Activated CD8-positive, alpha-beta memory T cell treated with anti-CD3 and anti-CD28 coated beads for 36 hours (primary cell): ENCODE results near the gene RELB. TPM values are rescaled to one million over a fixed set of nuclear protein-coding genes. Genes with fewer than 3 reads are reported as not detected.

Source experiments
- CTCF ChIA-PET: fragments of 350-600 bp; sonication (Branson Sonifier 250); formaldehyde crosslinking; loops from one replicate; lab custom pipeline; 2021; ENCODE audit warnings: antibody characterized with exemption; lab: Charles Lee
- POLR2A ChIA-PET: fragments of 350-600 bp; sonication (Branson Sonifier 250); formaldehyde crosslinking; loops from one replicate; lab custom pipeline; 2021; ENCODE audit warnings: antibody characterized with exemption; lab: Charles Lee
- total RNA-seq, 2 experiments: library from RNA; stranded (reverse); gene quantifications; one replicate each; pipeline ENCODE4 v1.2.3, GENCODE V29; 2021

RELB gene
- total RNA-seq, 2 experiments from 2014 or later = 48.5 to 51.6 TPM

DNA sequence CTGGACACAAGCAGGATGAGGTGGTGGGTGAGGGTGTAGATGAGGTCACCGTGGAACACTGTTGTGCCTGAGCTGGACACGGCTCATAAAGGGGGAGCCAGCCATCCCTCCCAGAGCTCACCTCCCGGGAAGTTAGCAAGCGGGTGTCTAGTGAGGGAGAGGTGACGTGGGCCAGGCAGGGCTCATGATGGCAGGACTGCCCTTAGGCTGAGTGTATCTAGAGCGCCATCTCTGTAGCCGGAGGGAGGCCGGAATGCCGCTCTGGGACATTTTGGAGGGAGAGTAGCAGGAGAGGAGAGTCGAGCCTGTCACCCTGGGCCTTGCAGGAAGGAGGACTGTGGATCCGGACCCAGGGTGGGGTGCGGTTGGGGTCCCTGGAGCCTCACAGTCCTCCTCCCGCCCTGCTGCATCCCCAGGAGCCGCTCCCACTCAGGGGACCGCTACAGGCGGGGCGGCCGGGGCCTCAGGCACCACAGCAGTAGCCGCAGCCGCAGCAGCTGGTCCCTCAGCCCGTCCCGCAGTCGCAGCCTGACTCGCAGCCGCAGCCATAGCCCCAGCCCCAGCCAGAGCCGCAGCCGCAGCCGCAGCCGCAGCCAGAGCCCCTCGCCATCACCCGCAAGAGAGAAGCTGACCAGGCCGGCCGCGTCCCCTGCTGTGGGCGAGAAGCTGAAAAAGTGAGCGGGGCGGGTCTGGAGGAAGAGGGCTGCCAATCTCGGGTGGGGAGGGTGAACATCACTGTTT is 65.8 kb downstream of the RELB start:
- ChIA-PET POLR2A (no interaction called here), CTCF (interaction anchor here (0.6 to 1.9 kb wide), 2 partner anchors 8 to 13 kb away, joined by 3 to 5 read pairs; no protein-coding TSS in a partner anchor)

DNA sequence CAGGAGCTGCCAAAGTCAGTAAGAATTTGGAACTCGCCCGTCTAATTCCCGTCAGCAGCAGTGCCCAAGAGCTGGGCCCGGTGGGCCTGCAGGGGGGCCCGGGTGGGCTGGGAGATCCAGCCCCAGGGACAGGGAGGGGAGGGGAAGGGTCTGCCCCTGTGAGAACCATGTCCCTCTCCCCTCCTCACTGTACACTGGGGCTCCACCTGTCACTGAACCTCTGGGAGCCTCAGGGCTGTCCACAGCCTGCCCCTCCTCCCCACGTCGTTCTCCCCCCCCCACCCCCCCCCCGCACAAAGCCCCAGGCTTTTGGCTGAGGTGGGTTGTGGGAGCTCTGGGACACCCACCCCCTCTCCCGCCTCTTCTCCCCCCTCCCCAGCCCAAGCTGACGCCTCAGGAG is 66.8 kb downstream of the RELB start:
- ChIA-PET CTCF (interaction anchor here (1.1 to 1.9 kb wide), 2 partner anchors 8 to 23 kb away, joined by 3 to 5 read pairs; no protein-coding TSS in a partner anchor), POLR2A (no interaction called here)

DNA sequence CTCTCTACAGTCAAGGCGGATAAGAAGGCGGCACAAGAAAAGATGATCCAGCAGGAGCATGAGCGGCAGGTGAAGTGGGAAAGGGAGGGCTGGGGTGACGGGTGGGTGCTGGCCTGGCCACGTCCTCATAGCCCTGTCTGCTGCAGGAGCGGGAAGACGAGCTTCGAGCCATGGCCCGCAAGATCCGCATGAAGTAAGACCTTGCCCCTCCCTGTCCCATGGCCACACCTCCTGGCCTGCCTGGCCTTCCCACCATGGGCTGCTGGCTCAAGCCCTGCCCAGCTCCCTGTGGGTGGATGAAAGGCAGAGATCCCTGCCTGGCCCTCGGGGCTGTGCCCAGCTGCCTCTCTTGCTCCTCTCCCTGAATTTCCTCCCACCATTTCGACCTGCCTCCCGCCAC is 67.8 kb downstream of the RELB start:
- ChIA-PET POLR2A (no interaction called here), CTCF (interaction anchor here (1.9 kb wide), 1 partner anchor 9 kb away, joined by 5 read pairs; no protein-coding TSS in a partner anchor)

DNA sequence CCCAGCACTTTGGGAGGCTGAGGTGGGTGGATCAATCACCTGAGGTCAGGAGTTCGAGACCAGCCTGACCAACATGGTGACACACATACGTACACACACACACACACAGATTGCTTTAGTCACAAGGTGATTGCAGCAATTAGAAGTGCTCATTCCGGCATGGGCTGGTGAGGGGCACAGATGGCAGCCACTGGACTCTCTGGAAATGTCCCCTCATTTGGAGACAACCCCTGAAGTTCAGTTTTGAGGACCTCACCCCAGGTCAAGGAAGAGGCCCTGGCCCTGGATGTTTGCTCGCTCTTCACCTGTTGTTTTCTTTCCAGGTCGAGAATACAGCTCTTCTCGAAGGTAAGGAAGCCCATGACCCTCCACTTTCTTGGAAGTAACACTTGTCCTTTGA is 69.0 kb downstream of the RELB start:
- POLR2A ChIA-PET = no interaction called here
- CTCF ChIA-PET = no interaction called here

DNA sequence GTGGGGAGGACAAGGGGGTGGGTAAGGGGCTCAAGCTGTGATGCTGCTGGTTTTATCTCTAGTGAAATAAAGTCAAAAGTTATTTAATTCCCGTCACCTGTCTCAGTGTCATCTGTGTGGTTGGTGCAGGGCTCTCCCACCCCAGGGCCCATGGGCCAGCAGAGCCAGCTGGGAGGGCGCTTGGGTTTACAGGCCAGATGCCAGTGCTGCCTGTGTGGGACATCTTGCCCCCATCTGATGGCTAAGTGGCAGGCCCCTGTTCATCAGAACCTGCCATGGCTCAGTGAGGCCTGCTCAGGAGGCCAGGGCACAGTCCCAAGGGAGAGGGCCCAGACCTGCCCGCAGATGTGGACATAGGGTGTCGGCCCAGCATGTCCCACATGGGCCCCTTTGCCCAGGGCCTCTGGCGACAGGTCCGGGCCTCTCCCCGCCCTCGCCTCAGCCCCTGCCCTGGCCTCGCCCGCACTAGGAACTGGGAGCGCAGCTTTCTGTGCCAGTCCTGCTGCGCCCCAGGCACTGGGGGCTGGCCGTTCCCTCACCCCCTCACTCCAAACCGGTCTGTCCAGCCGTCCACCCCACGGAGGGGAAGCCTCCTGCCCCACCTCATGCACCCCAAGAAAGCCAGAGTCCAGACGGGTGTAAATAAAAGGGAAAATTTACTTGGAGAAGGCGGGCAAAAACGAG is 69.7 kb downstream of the RELB start:
- ChIA-PET POLR2A (no interaction called here), CTCF (no interaction called here)

DNA sequence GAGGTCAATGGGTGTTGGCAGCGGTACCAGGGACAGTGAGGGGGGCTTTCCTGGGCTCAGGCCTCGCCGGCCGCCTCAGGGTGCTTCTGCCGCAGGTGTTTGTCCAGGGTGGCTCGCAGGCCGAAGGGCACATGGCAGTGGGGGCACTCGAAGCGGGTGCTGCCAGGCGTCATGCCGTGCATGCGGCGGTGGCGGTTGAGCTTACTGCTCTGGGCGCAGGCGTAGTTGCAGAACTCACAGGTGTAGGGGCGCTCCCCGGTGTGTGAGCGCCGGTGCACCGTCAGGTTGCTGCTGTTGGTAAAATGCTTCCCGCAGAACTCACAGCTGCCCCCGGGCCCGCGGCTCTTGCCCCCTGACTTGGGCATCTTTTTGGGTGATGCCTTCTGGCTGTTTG is 70.3 kb downstream of the RELB start:
- ChIA-PET POLR2A (no interaction called here), CTCF (no interaction called here)

DNA sequence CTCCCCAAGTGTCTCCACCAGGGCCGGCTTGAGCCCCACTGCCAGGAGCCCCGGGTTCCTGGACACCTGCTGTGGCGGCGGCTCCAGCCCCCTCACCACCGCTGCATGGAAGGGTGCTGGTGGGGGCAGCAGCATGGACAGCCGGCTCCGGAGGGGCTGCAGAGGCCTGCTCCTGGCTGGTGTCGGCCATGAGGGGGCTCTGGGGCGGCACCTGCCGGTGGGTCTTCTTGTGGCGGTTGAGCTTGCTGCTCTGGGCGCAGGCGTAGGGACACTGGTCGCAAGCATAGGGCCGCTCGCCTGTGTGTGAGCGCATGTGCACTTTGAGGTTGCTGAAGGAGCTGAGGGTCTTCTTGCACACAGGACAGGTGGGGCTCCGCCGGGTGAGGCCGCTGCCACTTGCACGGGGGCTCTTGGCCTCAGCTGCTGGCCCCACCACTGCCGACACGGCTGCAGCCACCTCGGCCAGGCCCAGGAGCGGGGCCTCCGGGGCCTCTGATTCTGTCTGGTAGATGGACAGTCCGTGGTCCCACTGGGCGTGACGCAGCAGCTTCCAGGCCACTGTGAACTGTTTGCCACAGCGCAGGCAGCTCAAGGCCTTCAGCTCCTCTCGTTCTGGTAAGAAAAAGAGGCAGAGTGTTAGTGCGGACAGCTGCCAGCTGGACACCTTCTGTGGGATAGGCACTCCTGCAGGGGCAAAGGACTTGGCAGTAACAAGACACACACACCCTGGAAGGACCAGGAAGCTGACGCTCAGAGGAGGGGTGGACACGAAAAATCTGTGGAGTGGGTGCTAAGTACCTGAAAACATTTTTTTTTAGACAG is 70.9 kb downstream of the RELB start:
- ChIA-PET POLR2A (no interaction called here), CTCF (interaction anchor here (0.6 kb wide), 1 partner anchor 12 kb away, joined by 3 read pairs; no protein-coding TSS in a partner anchor)

DNA sequence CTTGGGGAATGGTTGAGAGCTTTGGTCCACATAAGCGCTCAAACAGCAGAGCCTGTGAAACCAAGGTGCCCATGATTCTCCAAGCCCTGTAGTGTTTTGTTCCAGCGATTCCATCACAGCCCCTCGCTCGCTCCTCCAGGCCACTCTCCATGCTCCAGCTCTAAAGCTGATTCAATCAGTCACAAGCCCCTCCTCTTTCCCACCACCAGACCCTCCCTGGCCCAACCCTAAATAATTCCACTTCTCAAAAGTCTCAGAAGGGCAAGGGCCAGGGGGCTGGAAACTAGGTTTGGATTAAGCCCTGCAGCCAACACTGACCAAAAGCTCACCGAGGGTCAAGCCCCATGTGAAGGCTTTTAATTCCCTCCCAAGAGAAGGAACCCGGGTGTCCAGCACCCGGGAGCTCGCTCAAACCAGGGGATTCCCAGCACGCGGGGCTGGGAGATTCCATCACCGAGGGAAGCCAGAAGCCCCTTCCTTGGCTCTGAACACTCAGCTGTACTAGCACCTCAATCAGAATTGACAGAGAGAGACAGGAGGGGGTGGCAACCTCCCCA is 73.6 kb downstream of the RELB start:
- POLR2A ChIA-PET = interaction anchor here (0.6 to 1.2 kb wide), 4 partner anchors 10 to 233 kb away, joined by 3 to 4 read pairs (median 3); no protein-coding TSS in a partner anchor
- CTCF ChIA-PET = interaction anchor here (0.7 to 1.9 kb wide), 3 partner anchors 17 to 113 kb away, joined by 3 to 6 read pairs (median 3); no protein-coding TSS in a partner anchor

DNA sequence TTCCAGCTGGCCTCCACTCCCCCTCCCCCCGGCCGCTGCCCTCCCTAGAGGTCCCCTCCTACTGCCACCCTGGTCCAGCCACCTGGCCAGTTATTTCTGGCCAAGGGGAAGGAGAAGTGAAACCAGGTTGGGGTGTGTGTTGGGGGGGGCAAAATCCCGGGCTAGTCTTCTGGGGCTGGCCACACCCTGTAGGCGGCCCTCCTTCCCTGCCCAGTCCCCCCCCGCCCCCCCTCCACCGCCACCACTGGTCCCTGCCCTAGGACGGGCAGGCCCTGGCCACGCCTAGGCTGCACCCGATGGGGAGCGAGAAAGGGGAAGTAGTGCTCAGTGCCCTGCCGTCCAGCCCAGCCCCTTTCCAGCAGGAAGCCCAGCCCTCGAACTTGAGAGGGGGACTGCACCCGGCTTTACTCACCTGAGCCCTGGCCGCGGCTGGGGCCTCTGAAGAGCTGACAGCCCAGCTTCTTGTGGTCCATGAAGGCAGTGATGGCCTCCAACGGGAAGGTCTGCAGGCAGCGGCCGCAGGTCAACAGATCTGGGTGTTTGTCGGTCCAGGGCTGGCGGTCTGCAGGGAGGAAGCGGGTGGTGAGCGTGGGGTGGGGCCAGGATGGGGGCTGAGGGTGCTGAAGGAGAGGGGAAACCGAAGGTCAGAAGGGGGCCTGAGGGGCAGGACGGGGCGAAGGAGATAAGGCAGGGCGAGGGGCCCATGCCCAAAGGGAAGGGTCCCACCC is 74.2 kb downstream of the RELB start:
- POLR2A ChIA-PET = interaction anchor here (0.6 to 1.2 kb wide), 5 partner anchors 11 to 165 kb away, joined by 3 to 4 read pairs (median 3); no protein-coding TSS in a partner anchor
- CTCF ChIA-PET = interaction anchor here (1.0 to 1.9 kb wide), 2 partner anchors 17 to 112 kb away, joined by 3 to 6 read pairs; no protein-coding TSS in a partner anchor

DNA sequence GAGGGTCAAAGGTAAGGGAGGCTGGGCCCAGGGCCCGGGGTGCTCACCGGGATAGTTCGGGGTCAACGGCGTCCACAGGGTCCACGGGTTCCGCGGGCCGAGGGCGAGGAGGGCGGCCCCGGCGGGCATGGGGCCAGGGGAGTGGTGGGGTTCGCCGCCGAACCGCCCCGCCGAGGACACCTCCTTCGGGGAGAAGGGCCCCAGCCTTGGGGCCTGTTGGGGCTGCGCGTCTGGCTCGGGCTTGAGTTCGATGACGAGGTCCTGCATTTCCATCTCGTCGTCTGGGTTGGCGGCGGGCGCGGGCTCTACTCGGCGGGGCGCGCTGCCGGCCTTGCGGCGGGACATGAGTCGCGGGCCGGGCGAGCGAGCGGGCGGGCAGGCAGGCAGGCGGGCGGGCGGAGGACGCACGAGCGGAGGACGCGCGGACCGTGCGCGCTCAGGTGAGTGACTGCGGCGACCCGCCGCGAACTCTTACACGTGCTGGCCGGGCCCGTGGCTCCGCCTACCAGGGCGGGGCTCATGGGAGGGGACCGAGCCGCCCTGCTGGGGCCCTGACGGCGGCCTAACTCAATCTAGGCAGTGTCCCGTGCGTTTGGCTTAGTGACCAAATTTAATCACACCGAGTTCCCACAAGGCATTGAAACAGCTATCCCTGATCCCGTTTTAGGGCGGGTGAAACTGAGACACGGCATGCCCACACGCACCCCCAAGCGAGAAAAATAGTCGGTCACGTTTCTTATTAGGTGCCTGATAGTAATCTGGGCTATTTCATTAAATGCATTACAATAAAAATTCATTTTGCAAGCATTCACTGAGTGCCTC is 75.0 kb downstream of the RELB start, which contains the start of gene ZNF296:
TSS of gene ZNF296 (minus strand) at position 450 of the 822 bp plus-strand sequence. CDS start at position 345, 105 bp downstream.
- POLR2A ChIA-PET = interaction anchor here (0.6 to 1.2 kb wide), 5 partner anchors 13 to 164 kb away, joined by 3 to 4 read pairs (median 3); partner anchors contain the start of gene PPP1R37
- CTCF ChIA-PET = interaction anchor here (1.0 to 1.9 kb wide), 3 partner anchors 11 to 111 kb away, joined by 3 to 6 read pairs (median 4); no protein-coding TSS in a partner anchor

DNA sequence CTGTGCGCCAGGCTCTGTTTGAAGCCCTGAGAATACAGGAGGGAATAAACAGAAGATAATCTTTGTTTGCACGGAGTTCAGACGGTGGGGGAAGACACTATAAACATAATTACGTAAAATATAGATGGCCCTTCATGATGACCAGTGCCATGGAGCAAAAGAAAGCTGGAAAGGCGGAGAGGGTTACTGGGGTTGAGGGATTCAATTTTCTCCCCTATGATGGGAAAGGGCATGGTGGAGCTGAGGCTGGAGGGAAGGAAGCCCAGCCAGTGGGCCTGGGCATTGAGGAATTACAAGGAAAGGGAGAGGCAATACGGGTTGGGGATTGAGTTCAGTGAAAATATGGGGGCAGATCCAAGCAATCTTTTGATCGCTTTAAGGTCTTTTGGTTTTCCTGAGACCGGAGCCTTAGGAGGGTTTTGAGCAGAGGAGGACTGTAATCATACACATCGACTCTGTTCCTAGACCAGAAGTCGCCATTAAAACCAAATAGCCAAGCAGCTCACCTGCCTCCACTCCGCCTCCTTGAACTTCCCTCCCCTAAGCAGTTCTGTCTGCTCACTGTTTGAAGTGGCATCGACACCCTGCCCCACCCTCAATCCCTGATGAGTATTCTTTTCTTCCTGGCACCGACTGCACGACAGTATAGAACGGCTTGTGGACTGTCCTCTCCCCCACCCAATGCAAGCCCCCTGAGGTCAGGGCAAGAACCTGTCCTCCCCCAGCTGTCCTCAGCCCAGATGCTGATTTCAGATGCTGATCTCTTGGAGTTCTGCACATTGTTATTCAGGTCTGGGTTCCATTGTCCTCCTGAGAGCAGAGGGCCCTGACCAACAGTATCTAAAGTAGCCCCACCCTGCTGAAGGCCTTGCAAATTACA is 75.8 kb downstream of the RELB start:
- POLR2A ChIA-PET = interaction anchor here (0.8 to 1.0 kb wide), 2 partner anchors 15 to 38 kb away, joined by 3 to 6 read pairs; partner anchors contain the start of gene PPP1R37
- CTCF ChIA-PET = interaction anchor here (1.0 to 1.7 kb wide), 2 partner anchors 11 to 17 kb away, joined by 3 to 4 read pairs; no protein-coding TSS in a partner anchor

DNA sequence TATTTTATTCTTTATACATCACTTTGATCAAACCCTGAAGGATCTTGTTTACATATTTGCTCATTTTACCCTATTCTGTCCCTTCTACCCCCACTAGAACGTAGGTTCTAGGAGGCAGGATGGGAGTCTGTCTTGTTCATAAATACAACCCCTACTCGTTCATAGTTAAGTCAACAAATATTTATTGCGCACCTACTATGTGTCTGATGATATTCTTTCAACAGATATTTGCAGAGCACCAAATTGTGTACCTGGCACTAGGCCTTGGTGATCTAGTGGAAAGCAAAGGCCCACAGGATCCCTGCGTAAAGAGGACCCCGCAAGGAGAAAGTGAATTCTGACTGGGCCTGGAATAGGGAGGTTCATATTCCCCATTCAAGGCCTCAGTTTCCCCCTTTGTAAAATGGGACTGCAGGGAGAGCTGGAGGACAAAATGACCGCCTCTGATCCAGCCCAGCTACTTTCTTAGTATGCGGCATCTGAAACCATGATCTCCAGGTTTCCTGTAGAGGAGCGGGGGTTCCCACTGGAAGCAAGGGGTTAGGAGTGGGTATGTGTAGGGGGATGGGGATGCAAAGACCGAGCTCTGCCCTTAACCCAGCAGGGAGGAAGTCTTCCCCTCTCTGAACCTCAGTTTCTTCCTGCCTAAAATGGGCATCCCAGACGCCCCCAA is 77.3 kb downstream of the RELB start:
- ChIA-PET CTCF (interaction anchor here (0.5 to 2.4 kb wide), 9 partner anchors 9 to 128 kb away, joined by 3 to 11 read pairs (median 4); partner anchors contain the start of gene PPP1R37), POLR2A (interaction anchor here (0.7 to 1.4 kb wide), 3 partner anchors 9 to 74 kb away, joined by 4 to 6 read pairs (median 4); partner anchors contain the start of gene CLASRP)

DNA sequence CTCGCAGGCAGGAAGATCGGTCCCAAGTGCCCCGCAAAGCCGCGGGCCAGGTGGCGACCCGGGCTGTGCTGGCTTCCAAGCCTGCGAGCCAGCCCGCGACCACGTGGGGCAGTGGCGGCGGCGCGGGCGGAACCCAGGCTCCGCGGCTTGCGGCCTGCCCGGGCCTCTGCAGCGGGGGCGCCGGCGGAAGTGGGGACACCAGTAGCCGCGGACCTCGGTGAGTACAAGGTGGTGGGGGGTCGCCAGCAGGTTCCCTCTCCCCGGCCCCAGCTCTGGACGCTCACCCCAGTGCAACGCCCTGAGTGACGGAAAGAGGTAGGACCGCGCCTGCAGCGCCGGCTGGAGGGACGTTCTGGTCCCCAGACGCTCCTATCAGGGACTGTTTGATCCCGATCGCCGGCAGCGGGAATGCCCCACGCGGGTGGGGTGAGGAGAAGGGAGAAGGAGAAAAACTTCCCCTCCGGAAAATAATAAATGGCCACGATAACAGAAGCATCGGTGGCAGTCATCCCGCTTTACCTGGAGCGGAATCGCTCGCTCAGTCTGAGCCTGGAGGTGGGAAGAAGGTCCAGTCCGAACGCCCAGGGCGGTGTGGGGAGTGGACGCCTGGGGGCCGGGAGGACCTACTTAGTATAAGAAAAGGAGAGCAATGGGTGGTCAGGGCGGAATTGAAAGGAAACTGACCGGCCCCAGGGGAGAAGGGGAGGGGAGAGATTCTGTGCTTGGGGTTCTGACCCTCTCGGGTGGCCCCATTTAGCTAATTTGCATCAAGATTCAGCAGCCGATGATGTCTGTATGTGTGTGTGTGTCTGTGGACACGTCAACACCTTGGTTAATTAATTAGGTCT is 78.0 kb downstream of the RELB start, which contains the start of gene GEMIN7:
TSS of gene GEMIN7 (plus strand) at position 198 of the 848 bp plus-strand sequence. CDS start 10,855 bp downstream, outside the sequence.
- ChIA-PET POLR2A (interaction anchor here (0.6 to 1.6 kb wide), 7 partner anchors 8 to 99 kb away, joined by 3 to 6 read pairs (median 4); partner anchors contain the start of genes BLOC1S3, CLASRP and TRAPPC6A), CTCF (interaction anchor here (0.5 to 2.4 kb wide), 8 partner anchors 8 to 128 kb away, joined by 3 to 11 read pairs (median 4); partner anchors contain the start of gene PPP1R37)

DNA sequence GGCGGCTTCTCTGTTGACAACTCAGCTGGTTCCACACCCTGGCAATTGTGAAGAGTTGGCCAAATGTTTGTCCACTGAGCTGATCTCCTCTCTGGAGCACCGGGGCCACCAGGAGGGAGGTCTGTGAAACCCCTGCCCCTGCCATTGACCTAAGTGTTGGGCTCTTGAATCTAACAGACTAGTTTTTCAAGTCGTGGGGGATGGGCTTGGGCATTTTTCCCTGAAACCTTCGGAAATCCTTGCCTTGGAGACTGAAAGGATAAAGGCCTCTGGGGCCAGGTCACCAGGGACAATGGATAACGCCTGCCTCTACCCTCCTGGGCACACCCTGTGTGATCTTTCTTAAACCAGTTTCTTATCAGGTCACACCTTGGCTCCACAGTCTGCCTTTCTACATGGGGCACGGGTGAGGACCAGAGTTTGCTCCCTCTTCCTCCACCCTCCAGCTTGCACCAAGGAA is 78.7 kb downstream of the RELB start:
- CTCF ChIA-PET = interaction anchor here (0.7 to 2.4 kb wide), 5 partner anchors 13 to 76 kb away, joined by 3 to 11 read pairs (median 3); partner anchors contain the start of gene PPP1R37
- POLR2A ChIA-PET = interaction anchor here (0.6 to 1.6 kb wide), 5 partner anchors 12 to 98 kb away, joined by 3 to 6 read pairs (median 3); partner anchors contain the start of genes BLOC1S3 and TRAPPC6A
